ENCODE results near the gene PIP4K2C. TPM values are rescaled to one million over a fixed set of nuclear protein-coding genes. Genes with fewer than 3 reads are reported as not detected.
A peak's percentile ranks its signal among the peaks of the same experiment; 100 is the strongest.

The PIP4K2C gene
- total RNA-seq, 1 donor from 2014 or later, result 14.3 TPM

- DNase-seq (ENCODE audit: low spot score), result no peak
These were observed 36.1 kb upstream of the PIP4K2C start for GRCh38 chr12:57554897-57555296.

- DNase-seq (ENCODE audit: low spot score), result no peak
These were observed 32.1 kb upstream of the PIP4K2C start for GRCh38 chr12:57558864-57559263.

- DNase-seq (ENCODE audit: low spot score), result no peak
These were observed 30.5 kb upstream of the PIP4K2C start for GRCh38 chr12:57560516-57560915.

GRCh38 chr12:57561117-57561516 lies 29.9 kb upstream of the PIP4K2C start:
- DNase-seq (ENCODE audit: low spot score), result peak; percentile 26

- no peak for DNase-seq (ENCODE audit: low spot score)
These were observed 27.6 kb upstream of the PIP4K2C start for GRCh38 chr12:57563358-57563757.

GRCh38 chr12:57564178-57564740 lies 26.7 kb upstream of the PIP4K2C start:
- no peak for DNase-seq (ENCODE audit: low spot score)

GRCh38 chr12:57568838-57569237 lies 22.2 kb upstream of the PIP4K2C start:
- DNase-seq (ENCODE audit: low spot score), result peak; percentile 79

- peak; percentile 82 for DNase-seq (ENCODE audit: low spot score)
These were observed 21.1 kb upstream of the PIP4K2C start for GRCh38 chr12:57569858-57570257.

GRCh38 chr12:57570438-57570837 lies 20.6 kb upstream of the PIP4K2C start:
- peak; percentile 87 for DNase-seq (ENCODE audit: low spot score)

- DNase-seq (ENCODE audit: low spot score), result peak; percentile 81
These were observed 18.8 kb upstream of the PIP4K2C start for GRCh38 chr12:57571926-57572762.

- peak; percentile 60 for DNase-seq (ENCODE audit: low spot score)
These were observed 16.2 kb upstream of the PIP4K2C start for GRCh38 chr12:57574795-57575194.

- peak; percentile 80 for DNase-seq (ENCODE audit: low spot score)
These were observed 15.0 kb upstream of the PIP4K2C start for GRCh38 chr12:57575771-57576612.

GRCh38 chr12:57576613-57577160 lies 14.3 kb upstream of the PIP4K2C start:
- DNase-seq (ENCODE audit: low spot score), result peak; percentile 16

GRCh38 chr12:57577981-57578758 lies 12.8 kb upstream of the PIP4K2C start:
- peak; percentile 57 for DNase-seq (ENCODE audit: low spot score)

GRCh38 chr12:57579011-57579410 lies 12.0 kb upstream of the PIP4K2C start:
- peak; percentile 28 for DNase-seq (ENCODE audit: low spot score)

GRCh38 chr12:57579677-57580465 lies 11.1 kb upstream of the PIP4K2C start:
- peak; percentile 22 for DNase-seq (ENCODE audit: low spot score)

GRCh38 chr12:57580466-57580795 lies 10.6 kb upstream of the PIP4K2C start:
- peak; percentile 78 for DNase-seq (ENCODE audit: low spot score)

- no peak for DNase-seq (ENCODE audit: low spot score)
These were observed 9.2 kb upstream of the PIP4K2C start for GRCh38 chr12:57581802-57582201.

GRCh38 chr12:57582440-57582839 lies 8.6 kb upstream of the PIP4K2C start:
- peak; percentile 28 for DNase-seq (ENCODE audit: low spot score)

Data from mesenteric fat pad (tissue), 1 donor.